ENCODE measurements around the gene LMF1. TPM values are rescaled to one million over a fixed set of nuclear protein-coding genes. Genes with fewer than 3 reads are reported as not detected.

LMF1 gene
- polyA plus RNA-seq, 3 donors = 5.9 to 14.7 (median 10.6) TPM

DNA sequence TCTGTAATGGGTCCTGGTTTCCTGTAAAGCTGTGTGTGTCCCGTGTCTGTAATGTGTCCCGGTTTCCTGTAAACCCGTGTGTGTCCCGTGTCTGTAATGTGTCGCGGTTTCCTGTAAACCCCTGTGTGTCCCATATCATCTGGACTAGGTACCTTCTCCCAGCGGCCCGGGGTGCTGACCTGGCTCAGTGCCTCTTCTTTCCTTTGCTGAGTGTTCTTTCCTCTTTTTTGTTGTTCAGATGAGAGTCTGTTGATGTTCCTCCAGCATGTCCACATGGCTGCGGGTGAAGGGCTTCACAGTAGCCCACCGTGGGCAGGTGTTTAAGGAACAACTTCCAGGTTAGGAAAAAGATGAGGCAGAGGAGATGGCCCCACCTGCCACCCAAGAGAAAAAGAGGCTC lies 123.6 kb downstream of the LMF1 start:
- DNase-seq = no peak
- Histone ChIP-seq H3K9me3 (replicated peaks in 1 of 2; ENCODE audit: control insufficient read depth in 1 of 2, insufficient read depth in 1 of 2, low read length in 2 of 2) (peaks cover 59% of the 10 kb centered on the region in 2 donors), H3K4me3 (replicated peaks in 1 of 3; ENCODE audit: low read depth in 2 of 3, low read length in 3 of 3) (no peak overlapping the region), H3K27me3 (ENCODE audit: control insufficient read depth in 2 of 2, insufficient read depth in 2 of 2, low read length in 2 of 2) (no peaks in the 10 kb centered on the region), H3K4me2 (replicated peaks; ENCODE audit: extremely low read depth, low read length, poor library complexity, severe bottlenecking) (no peak overlapping the region), H3K36me3 (replicated peaks in 1 of 2; ENCODE audit: control insufficient read depth in 1 of 2, insufficient read depth in 2 of 2, low read length in 2 of 2) (no peaks in the 10 kb centered on the region), H4K20me1 (ENCODE audit: insufficient read depth, low read length) (no peaks in the 10 kb centered on the region), H3K4me1 (ENCODE audit: control insufficient read depth in 1 of 2, insufficient read depth in 2 of 2, low read length in 2 of 2) (no peaks in the 10 kb centered on the region), H3K79me2 (ENCODE audit: insufficient read depth, low read length) (no peaks in the 10 kb centered on the region), H3K27ac (ENCODE audit: low read depth in 1 of 2, low read length in 2 of 2) (no peak overlapping the region), H3K9ac (ENCODE audit: insufficient read depth, low read length, poor library complexity, severe bottlenecking) (no peak overlapping the region), H2AFZ (ENCODE audit: insufficient read depth, low read depth, low read length, poor library complexity, severe bottlenecking) (no peak overlapping the region)
- H3K4me1 Mint-ChIP-seq = no peaks in the 10 kb centered on the region
- WGBS (ENCODE audit: insufficient coverage) = 98% methylated on average over 8 of the region's 10 CpGs
- no peak overlapping the region for H3K4me3 Mint-ChIP-seq
- no peak overlapping the region for H3K27ac Mint-ChIP-seq
- H3K9me3 Mint-ChIP-seq = peaks cover 44 to 72% (median 58%) of the 10 kb centered on the region in 7 donors
- H3K27me3 Mint-ChIP-seq (ENCODE audit: low read depth in 3 of 3) = peaks cover 1 to 9% (median 1%) of the 10 kb centered on the region in 3 donors
- intact Hi-C loops (cut with micrococcal nuclease) = no loop called here
- no peaks in the 10 kb centered on the region for H3K36me3 Mint-ChIP-seq
- TF ChIP-seq, protein P1, sequence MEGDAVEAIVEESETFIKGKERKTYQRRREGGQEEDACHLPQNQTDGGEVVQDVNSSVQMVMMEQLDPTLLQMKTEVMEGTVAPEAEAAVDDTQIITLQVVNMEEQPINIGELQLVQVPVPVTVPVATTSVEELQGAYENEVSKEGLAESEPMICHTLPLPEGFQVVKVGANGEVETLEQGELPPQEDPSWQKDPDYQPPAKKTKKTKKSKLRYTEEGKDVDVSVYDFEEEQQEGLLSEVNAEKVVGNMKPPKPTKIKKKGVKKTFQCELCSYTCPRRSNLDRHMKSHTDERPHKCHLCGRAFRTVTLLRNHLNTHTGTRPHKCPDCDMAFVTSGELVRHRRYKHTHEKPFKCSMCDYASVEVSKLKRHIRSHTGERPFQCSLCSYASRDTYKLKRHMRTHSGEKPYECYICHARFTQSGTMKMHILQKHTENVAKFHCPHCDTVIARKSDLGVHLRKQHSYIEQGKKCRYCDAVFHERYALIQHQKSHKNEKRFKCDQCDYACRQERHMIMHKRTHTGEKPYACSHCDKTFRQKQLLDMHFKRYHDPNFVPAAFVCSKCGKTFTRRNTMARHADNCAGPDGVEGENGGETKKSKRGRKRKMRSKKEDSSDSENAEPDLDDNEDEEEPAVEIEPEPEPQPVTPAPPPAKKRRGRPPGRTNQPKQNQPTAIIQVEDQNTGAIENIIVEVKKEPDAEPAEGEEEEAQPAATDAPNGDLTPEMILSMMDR (IDR thresholded peaks at IDR 0.05) = no peak

DNA sequence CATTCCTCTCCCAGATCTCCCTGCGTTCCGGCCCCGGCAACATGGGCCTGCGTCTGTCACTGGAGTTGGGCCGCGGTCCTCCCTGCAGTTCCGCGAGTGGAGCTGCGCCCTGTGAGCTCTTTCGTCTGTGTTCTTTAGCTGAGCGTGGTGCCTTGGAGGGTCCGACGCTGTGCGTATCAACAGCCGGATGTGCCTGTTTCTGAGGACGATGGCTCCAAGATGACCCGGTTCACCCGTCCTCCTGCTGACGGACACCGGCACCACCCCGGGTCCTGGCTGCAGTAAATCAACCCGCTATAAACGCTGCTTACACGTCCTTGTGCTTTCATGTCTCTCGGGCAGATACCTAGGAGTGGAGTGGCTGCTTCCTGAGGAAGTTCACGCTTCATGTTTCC lies 125.4 kb downstream of the LMF1 start:
- H3K36me3 ChIP-seq (replicated peaks in 1 of 2; ENCODE audit: control insufficient read depth in 1 of 2, insufficient read depth in 2 of 2, low read length in 2 of 2) = no peaks in the 10 kb centered on the region
- no peak overlapping the region for H3K9ac ChIP-seq (ENCODE audit: insufficient read depth, low read length, poor library complexity, severe bottlenecking)
- no peak overlapping the region for H3K4me2 ChIP-seq (replicated peaks; ENCODE audit: extremely low read depth, low read length, poor library complexity, severe bottlenecking)
- Mint-ChIP-seq H3K4me1 (no peaks in the 10 kb centered on the region), H3K4me3 (no peak overlapping the region), H3K27ac (peak overlapping the region in 1 of 7 donors; percentile 56), H3K27me3 (ENCODE audit: low read depth in 3 of 3) (peaks cover 0 to 13% (median 1%) of the 10 kb centered on the region in 3 donors), H3K9me3 (peaks cover 30 to 54% (median 41%) of the 10 kb centered on the region in 7 donors), H3K36me3 (no peaks in the 10 kb centered on the region)
- H3K27ac ChIP-seq (ENCODE audit: low read depth in 1 of 2, low read length in 2 of 2) = no peak overlapping the region
- H3K27me3 ChIP-seq (ENCODE audit: control insufficient read depth in 2 of 2, insufficient read depth in 2 of 2, low read length in 2 of 2) = no peaks in the 10 kb centered on the region
- no peaks in the 10 kb centered on the region for H3K4me1 ChIP-seq (ENCODE audit: control insufficient read depth in 1 of 2, insufficient read depth in 2 of 2, low read length in 2 of 2)
- no peaks in the 10 kb centered on the region for H4K20me1 ChIP-seq (ENCODE audit: insufficient read depth, low read length)
- intact Hi-C loops (cut with micrococcal nuclease) = no loop called here
- H3K79me2 ChIP-seq (ENCODE audit: insufficient read depth, low read length) = no peaks in the 10 kb centered on the region
- no peak overlapping the region for H3K4me3 ChIP-seq (replicated peaks in 1 of 3; ENCODE audit: low read depth in 2 of 3, low read length in 3 of 3)
- TF ChIP-seq, protein P1 (IDR thresholded peaks at IDR 0.05) = no peak
- no peak for DNase-seq
- H3K9me3 ChIP-seq (replicated peaks in 1 of 2; ENCODE audit: control insufficient read depth in 1 of 2, insufficient read depth in 1 of 2, low read length in 2 of 2) = peaks cover 41% of the 10 kb centered on the region in 2 donors
- 63% methylated on average over 26 of the region's 26 CpGs for WGBS (ENCODE audit: insufficient coverage)
- H2AFZ ChIP-seq (ENCODE audit: insufficient read depth, low read depth, low read length, poor library complexity, severe bottlenecking) = no peak overlapping the region

Data from CD14-positive monocyte (primary cell).